GM12878 (cell line): Measurements from ENCODE around the gene RGP1. TPM values are rescaled to one million over a fixed set of nuclear protein-coding genes. Genes with fewer than 3 reads are reported as not detected.

Experiments used
- BMI1 ChIP-seq: fragments of 450-650 bp; IDR thresholded peaks from 2 replicates; pipeline ENCODE4 v1.6.1; 2016; ENCODE audit warnings: mild to moderate bottlenecking, moderate library complexity, borderline replicate concordance
- CBX5 ChIP-seq: sonication (generic); IDR thresholded peaks from 2 replicates; pipeline ENCODE4 v1.6.1; 2016; ENCODE audit warnings: low read depth, moderate library complexity, mild to moderate bottlenecking, inconsistent platforms
- CREM ChIP-seq: IDR thresholded peaks from 2 replicates; pipeline ENCODE4 v1.6.1; 2014; ENCODE audit warnings: antibody characterized with exemption, low read depth
- ESRRA ChIP-seq: IDR thresholded peaks from 2 replicates; pipeline ENCODE4 v1.6.1; 2012; ENCODE audit warnings: mild to moderate bottlenecking, low read length, improper control_type of control experiment
- FOS ChIP-seq: IDR thresholded peaks from 3 replicates; pipeline ENCODE4 v1.6.1; 2011; ENCODE audit warnings: borderline replicate concordance; ENCODE audit not compliant: insufficient read length; ENCODE audit errors: extremely low read depth
- HCFC1 ChIP-seq: fragments of 150-350 bp; IDR thresholded peaks from 2 replicates; pipeline ENCODE4 v1.6.1; 2014; ENCODE audit warnings: low read length
- JUND ChIP-seq: IDR thresholded peaks from 2 replicates; pipeline ENCODE4 v1.6.1; 2012; ENCODE audit warnings: low read depth, mild to moderate bottlenecking, low read length, improper control_type of control experiment, moderate library complexity
- MEF2A ChIP-seq: IDR thresholded peaks from 2 replicates; pipeline ENCODE4 v1.6.1; 2011; ENCODE audit warnings: low read depth, mild to moderate bottlenecking, low read length, moderate library complexity; ENCODE audit not compliant: insufficient read depth
- MEF2B ChIP-seq: fragments of 450-650 bp; IDR thresholded peaks from 2 replicates; pipeline ENCODE4 v1.6.1; 2018; ENCODE audit warnings: mild to moderate bottlenecking, moderate library complexity; ENCODE audit not compliant: partially characterized antibody, poor library complexity, severe bottlenecking
- NFXL1 ChIP-seq: fragments of 450-650 bp; IDR thresholded peaks from 2 replicates; pipeline ENCODE4 v1.6.1; 2017; ENCODE audit warnings: antibody characterized with exemption, mild to moderate bottlenecking, borderline replicate concordance
- NFYA ChIP-seq: IDR thresholded peaks from 2 replicates; pipeline ENCODE4 v1.6.1; 2011; ENCODE audit warnings: low read depth, mild to moderate bottlenecking, low read length, improper control_type of control experiment, borderline replicate concordance
- NFYB ChIP-seq: IDR thresholded peaks from 2 replicates; pipeline ENCODE4 v1.6.1; 2011; ENCODE audit warnings: low read depth, mild to moderate bottlenecking, low read length, improper control_type of control experiment, moderate library complexity; ENCODE audit not compliant: insufficient read depth
- PAX5 ChIP-seq: IDR thresholded peaks from 2 replicates; pipeline ENCODE4 v1.6.1; 2011; ENCODE audit warnings: low read depth, low read length, borderline replicate concordance
- PAX8 ChIP-seq: fragments of 450-650 bp; IDR thresholded peaks from 2 replicates; pipeline ENCODE4 v1.6.1; 2017; ENCODE audit warnings: mild to moderate bottlenecking, moderate library complexity
- SIX5 ChIP-seq: IDR thresholded peaks from 2 replicates; pipeline ENCODE4 v1.6.1; 2011; ENCODE audit warnings: mild to moderate bottlenecking, low read depth, low read length, moderate library complexity; ENCODE audit not compliant: severe bottlenecking
- SKIL ChIP-seq: fragments of 450-650 bp; IDR thresholded peaks from 2 replicates; pipeline ENCODE4 v1.6.1; 2017; ENCODE audit warnings: mild to moderate bottlenecking, low read depth, inconsistent platforms; ENCODE audit not compliant: poor library complexity, severe bottlenecking
- SRF ChIP-seq, 2 experiments: IDR thresholded peaks; 2 replicates each; pipeline ENCODE4 v1.6.1; 2011; ENCODE audit warnings: low read depth in 2 of 2, low read length in 2 of 2, mild to moderate bottlenecking in 1 of 2, moderate library complexity in 1 of 2
- TCF7 ChIP-seq: IDR thresholded peaks from 2 replicates; pipeline ENCODE4 v1.6.1; 2014; ENCODE audit warnings: antibody characterized with exemption, borderline replicate concordance
- ZNF687 ChIP-seq: fragments of 450-650 bp; IDR thresholded peaks from 2 replicates; pipeline ENCODE4 v1.6.1; 2017; ENCODE audit warnings: mild to moderate bottlenecking, moderate library complexity
- ZZZ3 ChIP-seq: IDR thresholded peaks from 2 replicates; pipeline ENCODE4 v1.6.1; 2011; ENCODE audit warnings: low read depth; ENCODE audit not compliant: control insufficient read depth, insufficient read length
- polyA plus RNA-seq, 11 experiments: library from polyadenylated mRNA; depleted of rRNA in 4 of 11; unstranded in 6 of 11; stranded (reverse) in 5 of 11; fragments of >200 nt; fragmentation: Nextera tagmentation in 4 of 11; fragmentation: Illumina TruSeq in 1 of 11; extraction: Ambion mirVana in 4 of 11; extraction: Trizol in 1 of 11; gene quantifications; 1 replicate in 1 of 11; 2 replicates in 10 of 11; pipeline versions ENCODE4 v1.2.1 to v1.2.3, GENCODE V29; 2011 to 2016; ENCODE audit warnings: inconsistent platforms in 2 of 11, missing spikeins in 2 of 11, low read depth in 1 of 11
- total RNA-seq, 4 experiments: library from RNA; depleted of rRNA in 3 of 4; stranded (reverse); fragments of >200 nt in 3 of 4; fragmentation: Illumina TruSeq in 1 of 4; extraction: Trizol in 1 of 4; gene quantifications; 2 replicates each; pipeline versions ENCODE4 v1.2.1 to v1.2.3, GENCODE V29; 2013 to 2021

The RGP1 gene
- total and polyA plus RNA-seq, 10 of the 15 experiments (the other 5 are each of a cell fraction or from before 2014, with no cell fraction given) = 0.44 to 14.9 (median 7.4) TPM

- peak; percentile 92 to 98 for TF ChIP-seq SRF (IDR thresholded peaks at IDR 0.05; ENCODE audit: low read depth in 2 of 2, low read length in 2 of 2)
- no peak for TF ChIP-seq FOS
- TF ChIP-seq SIX5 = no peak
- TF ChIP-seq NFYA = no peak
- TF ChIP-seq PAX5 = no peak
- no peak for TF ChIP-seq HCFC1
- TF ChIP-seq NFYB = no peak
- TF ChIP-seq NFXL1 = no peak
- TF ChIP-seq JUND = no peak
- TF ChIP-seq ESRRA = 0 out of 2 replicates have a peak, but pooled peaks have one; percentile 2
- TF ChIP-seq BMI1 = no peak
- no peak for TF ChIP-seq PAX8
- peak; percentile 93 for TF ChIP-seq MEF2B
- TF ChIP-seq ZNF687 = no peak; the same call in 1 of the 2 replicates
- no peak for TF ChIP-seq ZZZ3
- peak; percentile 49 for TF ChIP-seq TCF7
- TF ChIP-seq MEF2A = peak; percentile 91
- TF ChIP-seq CREM = peak; percentile 52; the same call in 1 of the 2 replicates
- TF ChIP-seq CBX5 = no peak
- TF ChIP-seq SKIL = no peak
Measured at GRCh38 chr9:35728041-35728971, 20.8 kb upstream of the RGP1 start (continued).
